Measurements from ENCODE around the gene LST1.

LST1 gene

DNA sequence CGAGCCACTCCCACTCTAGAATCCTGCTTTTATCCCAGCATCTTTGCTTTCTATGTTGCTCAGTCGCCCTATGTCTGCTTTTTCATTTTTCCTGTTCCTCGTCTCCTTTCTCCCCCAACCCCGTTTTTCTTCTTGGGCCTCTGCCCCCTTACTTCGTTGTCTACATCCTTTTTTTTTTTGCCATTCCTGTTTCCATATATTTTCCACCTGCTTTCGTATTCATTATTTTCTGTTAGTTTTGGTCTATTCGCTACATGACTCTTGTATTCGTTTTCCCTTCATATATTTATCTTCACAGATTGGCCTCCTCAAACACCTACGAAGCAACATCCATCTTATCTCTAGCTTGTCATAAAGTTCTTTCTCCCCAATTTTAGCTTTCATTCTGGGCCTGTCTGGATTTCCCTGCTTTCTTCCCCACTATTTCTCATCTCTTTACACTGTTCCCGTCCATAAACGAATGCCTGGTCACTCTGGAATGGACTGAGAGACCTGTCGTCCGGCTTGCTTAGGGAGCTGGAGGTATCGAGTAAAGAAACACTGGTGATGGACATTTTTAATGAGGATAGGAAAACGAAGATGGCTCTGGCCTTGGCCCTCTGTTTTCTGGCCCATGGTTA, 35.4 kb downstream of the LST1 start:
- peak; percentile 31 for DNase-seq

DNA sequence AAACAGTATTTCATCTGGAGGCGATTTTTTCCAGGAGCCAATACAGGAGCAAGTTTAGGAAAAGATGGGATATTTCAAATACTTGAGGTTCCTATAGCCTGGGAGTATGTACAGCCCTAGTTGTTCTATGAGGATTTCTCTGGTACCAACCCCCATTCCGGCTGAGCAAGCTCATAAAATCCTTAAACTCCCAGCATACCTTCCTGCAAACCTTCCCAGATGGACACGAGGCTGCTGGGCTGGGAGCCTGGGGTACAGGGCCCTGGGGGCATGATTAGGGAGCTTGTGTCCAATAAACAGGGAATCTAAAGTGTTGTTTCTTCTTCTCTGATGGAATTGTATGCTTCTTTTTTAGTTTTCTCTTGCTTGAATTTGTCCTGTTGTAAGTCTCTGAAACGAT, 35.9 kb downstream of the LST1 start:
- no peak for DNase-seq

DNA sequence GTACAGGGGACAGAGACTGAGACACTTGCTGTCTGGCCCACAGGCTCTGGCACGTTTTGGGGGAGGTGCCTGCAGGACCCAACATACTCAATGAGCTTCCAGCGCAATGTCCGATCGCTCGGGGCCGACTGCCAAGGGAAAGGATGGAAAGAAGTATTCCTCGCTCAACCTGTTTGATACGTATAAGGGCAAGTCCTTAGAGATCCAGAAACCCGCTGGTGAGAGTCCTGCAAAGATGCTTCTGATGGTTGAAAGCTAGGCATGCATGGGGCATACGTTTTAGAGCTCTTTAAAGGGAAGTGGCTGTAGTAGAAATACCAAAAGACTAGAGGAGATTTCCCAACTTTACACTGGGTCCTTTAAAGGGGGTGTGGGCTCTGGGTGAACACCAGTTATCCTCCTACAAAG, 36.6 kb downstream of the LST1 start:
- no peak for DNase-seq

DNA sequence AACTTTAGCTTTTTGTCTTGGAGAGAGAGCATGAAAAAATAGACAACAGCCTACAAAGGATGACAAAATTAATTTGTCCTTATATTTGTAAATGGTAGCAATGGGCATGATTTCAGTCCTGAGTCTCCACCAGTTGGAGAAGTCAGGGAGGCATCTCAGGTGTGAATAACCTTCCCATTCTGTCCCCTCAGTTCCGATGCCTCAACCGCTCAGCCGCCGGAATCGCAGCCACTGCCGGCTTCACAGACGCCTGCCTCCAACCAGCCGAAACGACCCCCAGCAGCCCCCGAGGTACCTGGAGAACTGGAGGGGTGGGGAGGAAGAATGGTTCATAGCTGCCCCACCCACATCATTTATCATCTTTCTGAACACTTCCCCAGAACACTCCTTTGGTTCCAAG, 38.0 kb downstream of the LST1 start:
- DNase-seq, result no peak

DNA sequence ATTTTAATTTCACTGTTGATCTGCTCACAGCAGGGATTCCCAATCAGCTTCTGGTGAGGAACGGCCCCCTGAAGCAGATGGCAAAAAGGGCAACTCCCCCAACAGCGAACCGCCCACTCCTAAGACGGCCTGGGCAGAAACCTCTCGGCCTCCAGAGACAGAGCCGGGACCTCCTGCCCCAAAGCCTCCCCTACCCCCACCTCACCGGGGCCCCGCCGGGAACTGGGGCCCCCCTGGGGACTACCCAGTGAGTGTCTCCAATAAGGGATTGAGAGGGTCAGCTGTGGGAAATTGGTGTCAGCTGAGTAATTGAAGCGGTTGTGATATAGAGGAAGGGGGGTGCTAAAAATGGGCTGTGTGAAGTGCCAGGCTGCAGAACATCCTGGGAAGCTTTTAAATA, 40.9 kb downstream of the LST1 start:
- DNase-seq, result no peak

DNA sequence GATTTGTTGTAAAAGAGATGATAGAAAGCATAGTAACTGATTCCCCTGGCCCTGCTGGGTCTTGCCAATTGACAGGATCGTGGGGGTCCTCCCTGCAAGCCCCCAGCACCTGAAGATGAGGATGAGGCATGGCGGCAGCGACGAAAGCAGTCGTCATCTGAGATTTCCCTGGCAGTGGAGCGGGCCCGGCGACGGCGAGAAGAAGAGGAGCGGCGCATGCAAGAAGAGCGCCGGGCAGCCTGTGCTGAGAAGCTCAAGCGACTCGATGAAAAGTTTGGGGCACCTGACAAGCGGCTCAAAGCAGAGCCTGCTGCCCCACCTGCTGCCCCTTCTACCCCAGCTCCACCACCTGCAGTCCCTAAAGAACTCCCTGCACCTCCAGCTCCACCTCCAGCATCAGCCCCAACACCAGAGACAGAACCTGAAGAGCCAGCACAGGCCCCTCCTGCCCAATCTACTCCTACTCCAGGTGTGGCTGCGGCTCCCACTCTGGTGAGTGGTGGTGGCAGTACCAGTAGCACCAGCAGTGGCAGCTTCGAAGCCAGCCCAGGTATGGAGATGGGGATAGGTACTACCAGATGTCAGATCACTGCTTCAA, 41.7 kb downstream of the LST1 start:
- DNase-seq, result no peak

DNA sequence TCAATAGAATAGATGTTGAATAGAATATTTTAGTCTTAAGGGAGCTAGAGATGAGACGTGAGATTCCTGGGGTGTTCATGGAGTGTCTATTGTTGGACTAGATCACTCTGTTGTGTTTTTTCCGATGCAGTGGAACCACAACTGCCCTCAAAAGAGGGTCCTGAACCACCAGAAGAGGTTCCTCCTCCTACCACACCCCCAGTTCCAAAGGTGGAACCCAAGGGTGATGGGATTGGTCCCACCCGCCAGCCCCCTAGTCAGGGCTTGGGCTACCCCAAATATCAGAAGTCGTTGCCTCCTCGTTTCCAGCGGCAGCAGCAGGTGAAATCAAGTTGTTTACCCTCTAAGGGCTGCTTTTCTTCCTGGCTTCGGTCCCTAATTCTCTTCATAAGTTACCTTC, 42.9 kb downstream of the LST1 start:
- DNase-seq, result no peak

DNA sequence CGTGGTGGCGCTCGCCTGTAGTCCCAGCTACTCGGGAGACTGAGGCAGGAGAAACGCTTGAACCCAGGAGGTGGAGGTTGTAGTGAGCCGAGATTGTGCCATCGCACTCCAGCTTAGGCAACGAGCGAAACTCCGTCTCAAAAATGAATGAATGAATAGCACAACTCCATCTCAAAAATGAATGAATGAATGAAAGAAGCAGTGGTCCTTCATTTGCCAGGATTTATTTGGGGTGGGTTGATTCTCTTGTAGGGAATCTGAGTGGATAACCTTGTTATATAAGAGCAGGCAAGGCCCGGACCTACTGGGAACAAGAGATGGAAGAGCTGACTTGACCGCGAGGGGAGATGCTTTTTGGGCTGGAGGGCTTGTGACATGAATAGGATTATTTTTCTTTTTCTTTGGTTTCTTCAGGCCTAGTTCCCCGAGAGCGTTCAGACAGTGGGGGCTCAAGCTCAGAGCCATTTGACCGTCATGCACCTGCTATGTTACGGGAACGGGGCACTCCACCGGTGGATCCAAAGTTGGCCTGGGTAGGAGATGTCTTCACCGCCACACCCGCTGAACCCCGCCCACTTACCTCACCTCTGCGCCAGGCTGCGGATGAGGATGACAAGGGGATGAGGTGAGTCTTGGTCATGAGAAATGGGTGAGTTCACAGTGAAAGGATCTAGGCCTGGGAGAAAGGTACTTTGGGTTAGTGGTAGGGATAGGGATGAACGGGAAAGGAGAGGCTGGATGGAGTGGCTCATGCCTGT, 44.3 kb downstream of the LST1 start:
- DNase-seq, result no peak

DNA sequence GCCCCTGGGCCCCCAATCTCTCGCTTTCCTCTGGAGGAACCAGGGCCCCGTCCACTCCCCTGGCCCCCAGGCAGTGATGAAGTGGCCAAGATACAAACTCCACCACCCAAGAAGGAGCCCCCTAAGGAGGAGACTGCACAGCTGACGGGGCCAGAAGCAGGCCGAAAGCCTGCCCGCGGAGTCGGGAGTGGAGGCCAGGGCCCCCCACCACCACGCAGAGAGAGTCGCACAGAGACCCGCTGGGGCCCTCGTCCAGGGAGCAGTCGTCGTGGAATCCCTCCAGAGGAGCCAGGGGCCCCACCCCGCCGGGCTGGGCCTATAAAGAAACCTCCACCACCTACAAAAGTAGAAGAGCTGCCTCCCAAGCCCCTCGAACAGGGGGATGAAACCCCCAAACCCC, 45.1 kb downstream of the LST1 start:
- no peak for DNase-seq

DNA sequence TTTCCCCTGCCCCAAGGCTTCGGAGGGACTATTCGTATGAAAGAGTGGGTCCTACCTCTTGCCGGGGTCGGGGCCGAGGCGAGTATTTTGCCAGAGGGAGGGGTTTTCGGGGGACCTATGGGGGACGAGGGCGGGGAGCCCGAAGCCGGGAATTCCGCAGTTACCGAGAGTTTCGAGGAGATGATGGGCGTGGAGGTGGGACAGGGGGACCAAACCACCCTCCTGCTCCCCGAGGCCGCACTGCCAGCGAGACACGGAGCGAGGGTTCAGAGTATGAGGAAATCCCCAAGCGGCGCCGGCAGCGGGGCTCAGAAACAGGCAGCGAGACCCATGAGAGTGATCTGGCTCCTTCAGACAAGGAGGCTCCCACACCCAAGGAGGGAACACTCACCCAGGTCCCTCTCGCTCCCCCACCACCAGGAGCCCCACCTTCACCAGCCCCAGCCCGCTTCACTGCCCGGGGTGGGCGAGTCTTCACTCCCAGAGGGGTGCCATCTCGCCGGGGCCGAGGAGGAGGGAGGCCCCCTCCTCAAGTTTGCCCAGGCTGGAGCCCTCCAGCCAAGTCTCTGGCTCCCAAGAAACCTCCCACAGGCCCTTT, 45.7 kb downstream of the LST1 start:
- no peak for DNase-seq

DNA sequence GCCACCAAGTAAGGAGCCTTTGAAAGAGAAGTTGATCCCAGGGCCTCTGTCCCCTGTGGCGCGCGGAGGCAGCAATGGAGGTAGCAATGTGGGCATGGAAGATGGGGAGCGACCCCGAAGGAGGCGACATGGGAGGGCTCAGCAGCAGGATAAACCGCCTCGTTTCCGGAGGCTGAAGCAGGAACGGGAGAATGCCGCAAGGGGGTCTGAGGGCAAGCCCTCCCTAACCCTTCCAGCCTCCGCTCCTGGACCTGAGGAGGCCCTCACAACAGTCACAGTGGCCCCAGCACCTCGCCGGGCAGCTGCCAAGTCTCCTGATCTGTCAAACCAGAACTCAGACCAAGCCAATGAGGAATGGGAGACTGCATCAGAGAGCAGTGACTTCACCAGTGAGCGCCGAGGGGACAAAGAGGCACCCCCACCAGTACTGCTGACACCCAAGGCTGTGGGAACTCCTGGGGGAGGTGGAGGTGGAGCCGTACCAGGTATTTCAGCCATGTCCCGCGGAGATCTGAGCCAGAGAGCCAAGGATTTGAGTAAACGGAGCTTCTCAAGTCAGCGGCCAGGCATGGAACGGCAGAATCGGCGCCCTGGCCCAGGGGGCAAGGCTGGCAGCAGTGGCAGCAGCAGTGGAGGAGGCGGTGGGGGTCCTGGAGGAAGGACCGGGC, 46.3 kb downstream of the LST1 start:
- no peak for DNase-seq

DNA sequence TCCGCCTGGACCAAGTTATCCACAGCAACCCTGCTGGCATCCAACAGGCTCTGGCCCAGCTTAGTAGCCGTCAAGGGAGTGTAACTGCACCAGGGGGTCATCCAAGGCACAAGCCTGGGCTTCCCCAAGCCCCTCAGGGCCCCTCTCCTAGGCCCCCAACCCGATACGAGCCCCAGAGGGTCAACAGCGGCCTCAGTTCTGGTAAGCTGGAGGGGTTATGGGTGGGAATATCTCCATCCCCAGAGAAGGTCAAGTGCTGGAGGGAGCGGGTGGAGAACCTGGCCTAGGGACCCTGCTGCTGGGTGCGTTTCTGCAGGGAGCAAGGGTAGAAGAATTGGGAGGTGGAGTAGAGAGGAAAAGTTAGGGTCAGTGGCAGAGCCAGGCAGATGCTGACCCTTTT, 47.4 kb downstream of the LST1 start:
- no peak for DNase-seq

DNA sequence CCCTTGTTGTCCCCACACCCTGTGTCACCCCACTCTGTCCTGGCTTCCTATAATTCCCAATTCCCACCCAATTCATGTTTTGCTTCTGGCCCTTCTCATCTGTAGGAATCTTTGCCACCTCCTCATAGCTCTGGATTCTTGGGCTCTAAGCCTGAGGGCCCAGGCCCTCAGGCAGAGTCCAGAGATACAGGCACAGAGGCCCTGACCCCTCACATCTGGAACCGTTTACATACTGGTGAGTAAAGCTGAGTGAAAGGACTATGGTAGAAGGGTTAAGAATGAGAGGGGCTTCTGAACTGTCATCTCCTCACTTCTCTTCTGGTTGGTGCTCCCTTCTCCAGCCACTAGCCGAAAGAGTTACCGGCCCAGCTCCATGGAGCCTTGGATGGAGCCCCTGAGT, 48.1 kb downstream of the LST1 start:
- no peak for DNase-seq

DNA sequence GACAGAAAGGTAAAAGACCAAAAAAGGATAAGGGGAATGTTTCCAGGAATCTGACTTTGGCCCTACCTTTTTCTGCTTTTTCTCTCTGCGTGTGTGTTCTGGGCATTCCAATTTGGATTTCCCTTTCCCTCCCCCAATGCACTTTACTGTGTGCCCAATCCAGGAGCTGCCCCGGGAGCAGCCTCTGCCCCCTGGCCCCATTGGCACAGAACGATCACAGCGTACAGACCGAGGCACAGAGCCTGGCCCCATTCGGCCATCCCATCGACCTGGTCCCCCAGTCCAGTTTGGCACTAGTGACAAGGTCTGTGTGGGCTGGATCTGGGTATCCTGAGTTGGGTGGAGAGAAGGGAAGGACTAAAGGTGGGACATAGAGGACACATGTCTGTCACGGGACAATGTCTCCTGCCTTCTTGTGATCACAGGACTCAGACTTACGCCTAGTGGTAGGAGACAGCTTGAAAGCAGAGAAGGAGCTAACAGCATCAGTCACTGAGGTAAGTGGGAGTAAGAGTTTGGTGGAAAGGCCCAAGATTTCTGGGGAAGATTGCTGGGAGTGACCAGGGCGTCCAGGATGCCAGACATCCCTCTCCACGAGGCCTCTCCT, 49.0 kb downstream of the LST1 start:
- DNase-seq, result no peak

DNA sequence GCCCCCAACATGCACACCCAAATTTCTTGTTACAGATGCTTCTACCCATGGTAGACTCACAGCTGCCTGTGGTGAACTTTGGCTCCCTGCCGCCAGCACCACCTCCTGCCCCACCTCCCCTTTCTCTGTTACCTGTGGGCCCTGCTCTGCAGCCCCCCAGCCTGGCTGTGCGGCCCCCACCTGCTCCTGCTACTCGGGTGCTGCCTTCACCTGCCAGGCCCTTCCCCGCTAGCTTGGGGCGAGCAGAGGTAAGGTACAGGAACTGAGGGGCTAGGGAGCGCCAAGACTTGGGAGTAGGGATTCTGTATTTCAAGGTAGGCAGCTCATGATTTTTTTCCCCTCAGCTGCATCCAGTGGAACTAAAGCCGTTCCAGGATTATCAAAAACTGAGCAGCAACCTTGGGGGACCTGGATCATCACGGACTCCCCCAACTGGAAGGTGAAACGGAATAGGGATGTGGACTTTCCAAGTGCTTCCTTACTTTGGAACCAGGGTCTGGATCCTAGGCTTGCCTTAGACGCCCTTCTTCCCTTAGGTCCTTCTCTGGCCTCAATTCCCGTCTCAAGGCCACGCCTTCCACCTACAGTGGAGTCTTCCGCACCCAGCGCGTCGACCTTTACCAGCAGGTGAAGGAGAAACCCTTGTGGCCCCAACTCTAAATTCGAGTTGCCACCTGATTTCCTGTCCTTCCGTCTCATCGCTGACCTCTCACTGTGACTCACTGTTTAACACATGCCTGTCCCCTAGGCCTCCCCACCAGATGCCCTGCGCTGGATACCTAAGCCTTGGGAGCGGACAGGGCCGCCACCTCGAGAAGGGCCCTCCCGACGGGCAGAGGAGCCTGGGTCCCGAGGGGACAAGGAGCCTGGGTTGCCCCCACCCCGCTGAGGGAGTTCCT, 50.9 kb downstream of the LST1 start:
- no peak for DNase-seq
